K562 (cell line): ENCODE data around the gene RDH11. TPM values are rescaled to one million over a fixed set of nuclear protein-coding genes. Genes with fewer than 3 reads are reported as not detected.

Experiments used
- ATAC-seq: fragments of 200-7000 bp; cut with Tn5 transposase; 3 replicates; pipeline ENCODE4 v1.9.1; 2020; ENCODE audit warnings: moderate library complexity
- BruUV-seq: library from RNA; stranded (reverse); fragments of 400-500 nt; replicated peaks from 2 replicates; lab custom pipeline; 2021; lab: Mats Ljungman, UMichigan
- CTCF ChIA-PET: fragments of 300-600 bp; formaldehyde crosslinking; extraction: SDS; loops from one replicate; lab custom pipeline; 2021; ENCODE audit warnings: low intra/inter-chr PET ratio; lab: Yijun Ruan, JAX
- POLR2A ChIA-PET: fragments of 300-600, 350-650 bp; sonication (Branson Sonifier 250); formaldehyde crosslinking; extraction: SDS; loops from one replicate; lab custom pipeline; 2021; ENCODE audit warnings: antibody characterized with exemption, inconsistent platforms; lab: Yijun Ruan, JAX
- DNase-seq, 4 experiments: peaks; one replicate each; pipeline versions ENCODE4 v3.0.0 to v3.0.0-alpha.2; 2011 to 2018; ENCODE audit warnings: low spot score in 3 of 4, mixed read lengths in 3 of 4; ENCODE audit errors: extremely low read depth in 1 of 4
- FAIRE-seq: peaks from 2 replicates; lab custom pipeline; 2011; peaks lifted over from hg19 to GRCh38; lab: Jason Lieb, UNC
- H2AFZ ChIP-seq: 2 replicates; pipeline ENCODE4 v1.6.0; 2011; ENCODE audit warnings: low read depth, low read length, control low read depth, inconsistent platforms
- H3K27ac ChIP-seq: fragments of 200-600 bp; 3 replicates; pipeline ENCODE4 v1.8.0; 2011; ENCODE audit warnings: low read depth, mild to moderate bottlenecking, control low read depth, inconsistent platforms, low read length, moderate library complexity, mixed read lengths; ENCODE audit errors: extremely low read depth
- H3K27me3 ChIP-seq, 2 experiments: fragments of 300-600 bp in 1 of 2; 2 replicates in 1 of 2; 3 replicates in 1 of 2; pipeline versions ENCODE4 v1.6.0 to v1.8.0; 2011; ENCODE audit warnings: inconsistent platforms in 2 of 2, low read length in 2 of 2, mild to moderate bottlenecking in 1 of 2, mixed read lengths in 1 of 2, moderate library complexity in 1 of 2; ENCODE audit not compliant: control insufficient read depth in 2 of 2, insufficient read depth in 2 of 2
- H3K36me3 ChIP-seq: fragments of 300-600 bp; 3 replicates; pipeline ENCODE4 v1.8.0; 2011; ENCODE audit warnings: mild to moderate bottlenecking, low read length, inconsistent platforms; ENCODE audit not compliant: control insufficient read depth, insufficient read depth
- H3K4me1 ChIP-seq, 2 experiments: fragments of 200-600 bp in 1 of 2; replicated peaks in 1 of 2; 2 replicates in 1 of 2; 3 replicates in 1 of 2; pipeline versions ENCODE4 v1.5.1 to v1.8.0; 2011; ENCODE audit warnings: inconsistent platforms in 2 of 2, low read length in 2 of 2, mild to moderate bottlenecking in 1 of 2, mixed read lengths in 1 of 2, moderate library complexity in 1 of 2; ENCODE audit not compliant: control insufficient read depth in 2 of 2, insufficient read depth in 2 of 2
- H3K4me2 ChIP-seq: 2 replicates; pipeline ENCODE4 v1.6.1; 2011; ENCODE audit warnings: low read length, control low read depth, inconsistent platforms, mixed read lengths; ENCODE audit not compliant: insufficient read depth
- H3K4me3 ChIP-seq: fragments of 200-600 bp; sonication (generic), shearing (Covaris generic); 2 replicates; pipeline ENCODE4 v1.5.1; 2016; ENCODE audit warnings: control low read depth, inconsistent platforms
- H3K79me2 ChIP-seq: fragments of 200-600 bp; 3 replicates; pipeline ENCODE4 v1.8.0; 2011; ENCODE audit warnings: low read length, inconsistent platforms; ENCODE audit not compliant: control insufficient read depth, insufficient read depth
- H3K9ac ChIP-seq, 2 experiments: 2 replicates each; pipeline versions ENCODE4 v1.6.0 to v1.6.1; 2011; ENCODE audit warnings: low read depth in 2 of 2, low read length in 2 of 2, control low read depth in 1 of 2, inconsistent platforms in 1 of 2, mild to moderate bottlenecking in 1 of 2, mixed read lengths in 1 of 2; ENCODE audit not compliant: insufficient read depth in 1 of 2
- H3K9me1 ChIP-seq: one replicate; pipeline ENCODE4 v1.6.0; 2011; ENCODE audit warnings: inconsistent platforms, mild to moderate bottlenecking, low read length, moderate library complexity; ENCODE audit not compliant: control insufficient read depth, insufficient read depth
- H3K9me3 ChIP-seq: replicated peaks from 2 replicates; pipeline ENCODE4 v1.5.1; 2011; ENCODE audit warnings: low read depth, low read length, inconsistent platforms; ENCODE audit not compliant: control insufficient read depth, insufficient read depth
- H4K20me1 ChIP-seq: replicated peaks from 2 replicates; pipeline ENCODE4 v1.6.1; 2011; ENCODE audit warnings: low read length, inconsistent platforms, mixed read lengths; ENCODE audit not compliant: control insufficient read depth, insufficient read depth
- BCL6 ChIP-seq: fragments of 250-450 bp; sonication (Bioruptor Pico); IDR thresholded peaks from 2 replicates; pipeline ENCODE4 v1.4.0; 2020
- HCFC1 ChIP-seq: IDR thresholded peaks from 2 replicates; pipeline ENCODE4 v1.6.1; 2012; ENCODE audit warnings: low read depth, low read length, improper control_type of control experiment
- KLF16 ChIP-seq: IDR thresholded peaks from 2 replicates; pipeline ENCODE4 v1.6.1; 2016; ENCODE audit warnings: antibody characterized with exemption
- MCM5 ChIP-seq: fragments of 450-650 bp; IDR thresholded peaks from 2 replicates; pipeline ENCODE4 v1.6.1; 2016; ENCODE audit warnings: low read depth
- MIER1 ChIP-seq: fragments of 450-650 bp; IDR thresholded peaks from 2 replicates; pipeline ENCODE4 v1.6.1; 2016; ENCODE audit warnings: antibody characterized with exemption, mild to moderate bottlenecking, low read depth
- SNRNP70 ChIP-seq: fragments of 200-400 bp; formaldehyde crosslinking; optimal IDR thresholded peaks from 2 replicates; pipeline ENCODE3; 2017; ENCODE audit warnings: low read depth, low read length
- ZNF143 ChIP-seq: sonication (generic); formaldehyde crosslinking; IDR thresholded peaks from 2 replicates; pipeline ENCODE4 v1.9.0; 2022; ENCODE audit warnings: mild to moderate bottlenecking, missing genetic modification reagents
- ZNF232 ChIP-seq: sonication (generic); formaldehyde crosslinking; IDR thresholded peaks from 2 replicates; pipeline ENCODE4 v1.8.0; 2022; ENCODE audit warnings: mild to moderate bottlenecking, missing genetic modification reagents
- ZNF668 ChIP-seq: fragments of 250-450 bp; sonication (Bioruptor Pico); IDR thresholded peaks from 2 replicates; pipeline ENCODE4 v1.8.0; 2022; ENCODE audit warnings: mild to moderate bottlenecking, inconsistent platforms
- WGBS: fragments of 100-300 bp; shearing (Covaris generic); methylation state at CpG from one replicate; pipeline ENCODE4 v1.1.6; 2016; ENCODE audit warnings: low coverage, mixed read lengths; ENCODE audit not compliant: insufficient coverage; ENCODE audit errors: missing lambda C conversion rate; 5-methylcytosine and 5-hydroxymethylcytosine counted together
- in situ Hi-C: fragments of 300-500 bp; cut with MboI; formaldehyde crosslinking; loops from 4 replicates; pipeline ENCODE4 v1.15.0; 2018; ENCODE audit warnings: inconsistent platforms, mixed read lengths
- intact Hi-C: fragments of 100-400 bp; cut with micrococcal nuclease; formaldehyde crosslinking; loops from 2 replicates; pipeline ENCODE4 v1.14.2; 2022
- polyA plus RNA-seq, 8 experiments: library from polyadenylated mRNA; depleted of rRNA in 4 of 8; stranded (reverse) in 5 of 8; unstranded in 3 of 8; fragments of >200 nt; fragmentation: Nextera tagmentation in 2 of 8; fragmentation: Illumina TruSeq in 1 of 8; extraction: Ambion mirVana in 2 of 8; extraction: Trizol in 1 of 8; gene quantifications; 2 replicates each; pipeline versions ENCODE4 v1.2.1 to v1.2.3, GENCODE V29; 2011 to 2014; ENCODE audit warnings: inconsistent platforms in 1 of 8, missing spikeins in 1 of 8
- total RNA-seq, 7 experiments: library from RNA; depleted of rRNA in 6 of 7; stranded (reverse); fragments of >200 nt in 6 of 7; fragmentation: Illumina TruSeq in 2 of 7; extraction: Trizol in 2 of 7; gene quantifications; 2 replicates each; pipeline versions ENCODE4 v1.2.1 to v1.2.3, GENCODE V29; 2011 to 2021; ENCODE audit warnings: low replicate concordance in 1 of 7
- TF ChIP-seq, protein P1 (sequence below): sonication (generic); formaldehyde crosslinking; IDR thresholded peaks from 2 replicates; pipeline ENCODE4 v1.8.0; 2023; ENCODE audit warnings: mild to moderate bottlenecking, missing genetic modification reagents
- TF ChIP-seq, protein P2 (sequence below): fragments of 450-650 bp; IDR thresholded peaks from 2 replicates; pipeline ENCODE4 v1.6.1; 2016; ENCODE audit warnings: antibody characterized with exemption
- TF ChIP-seq, protein P3 (sequence below): fragments of 450-650 bp; formaldehyde crosslinking; IDR thresholded peaks from 2 replicates; pipeline ENCODE4 v1.4.0; 2022; ENCODE audit warnings: missing genetic modification characterization
- TF ChIP-seq, protein P4 (sequence below), 2 experiments: fragments of 450-650 bp; IDR thresholded peaks; 2 replicates each; pipeline ENCODE4 v1.6.1; 2018; ENCODE audit warnings: mild to moderate bottlenecking in 2 of 2, low read depth in 1 of 2; ENCODE audit not compliant: partially characterized antibody in 2 of 2

RDH11 gene
- total and polyA plus RNA-seq, 9 of the 15 experiments (the other 6 are each of a cell fraction or from before 2014, with no cell fraction given), result 50.6 to 172 (median 70.5) TPM

DNA sequence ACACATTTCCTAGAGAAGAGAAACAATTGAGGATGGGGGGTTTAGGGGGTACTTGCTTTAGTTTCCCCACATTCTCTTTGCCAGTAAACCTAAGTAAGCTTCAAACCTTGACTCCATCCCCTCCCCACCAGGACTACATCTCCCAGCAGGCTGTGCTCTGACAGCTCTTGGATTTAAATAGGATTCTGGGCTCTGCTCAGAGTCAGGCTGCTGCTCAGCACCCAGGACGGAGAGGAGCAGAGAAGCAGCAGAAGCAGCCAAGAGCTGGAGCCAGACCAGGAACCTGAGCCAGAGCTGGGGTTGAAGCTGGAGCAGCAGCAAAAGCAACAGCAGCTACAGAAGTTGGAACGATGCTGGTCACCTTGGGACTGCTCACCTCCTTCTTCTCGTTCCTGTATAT lies 26.7 kb upstream of the RDH11 start:
- Histone ChIP-seq H2AFZ (peak overlapping the region; percentile 55), H3K4me2 (no peak overlapping the region; the same call in 1 of the 2 replicates), H3K9me1 (no peaks in the 10 kb centered on the region), H3K36me3 (no peaks in the 10 kb centered on the region), H3K9ac (no peak overlapping the region), H3K27ac (no peak overlapping the region), H3K27me3 (no peaks in the 10 kb centered on the region; a peak in 1 of 5 replicates), H3K4me1 (peaks cover 0 to 3% of the 10 kb centered on the region in 2 experiments; a peak in 2 of 5 replicates), H3K4me3 (no peak overlapping the region), H3K9me3 (no peaks in the 10 kb centered on the region), H3K79me2 (no peaks in the 10 kb centered on the region), H4K20me1 (no peaks in the 10 kb centered on the region)
- DNase-seq, result no peak
- POLR2A ChIA-PET, result no interaction called here
- WGBS, result 41% methylated on average over 3 of the region's 3 CpGs
- intact Hi-C loops, result no loop called here
- peak; percentile 83 for ATAC-seq
- in situ Hi-C loops, result no loop called here
- CTCF ChIA-PET, result no interaction called here
- BruUV-seq, result no TSS peak
- FAIRE-seq, result peak; percentile 15
- TF ChIP-seq ZNF668 (CRISPR knock-in tag), result no peak
- peak; percentile 71; the same call in 1 of the 2 replicates for TF ChIP-seq ZNF143 (CRISPR knock-in tag)
- no peak for TF ChIP-seq KLF16
- no peak for TF ChIP-seq SNRNP70
- peak; percentile 76 for TF ChIP-seq HCFC1
- TF ChIP-seq, protein P1, sequence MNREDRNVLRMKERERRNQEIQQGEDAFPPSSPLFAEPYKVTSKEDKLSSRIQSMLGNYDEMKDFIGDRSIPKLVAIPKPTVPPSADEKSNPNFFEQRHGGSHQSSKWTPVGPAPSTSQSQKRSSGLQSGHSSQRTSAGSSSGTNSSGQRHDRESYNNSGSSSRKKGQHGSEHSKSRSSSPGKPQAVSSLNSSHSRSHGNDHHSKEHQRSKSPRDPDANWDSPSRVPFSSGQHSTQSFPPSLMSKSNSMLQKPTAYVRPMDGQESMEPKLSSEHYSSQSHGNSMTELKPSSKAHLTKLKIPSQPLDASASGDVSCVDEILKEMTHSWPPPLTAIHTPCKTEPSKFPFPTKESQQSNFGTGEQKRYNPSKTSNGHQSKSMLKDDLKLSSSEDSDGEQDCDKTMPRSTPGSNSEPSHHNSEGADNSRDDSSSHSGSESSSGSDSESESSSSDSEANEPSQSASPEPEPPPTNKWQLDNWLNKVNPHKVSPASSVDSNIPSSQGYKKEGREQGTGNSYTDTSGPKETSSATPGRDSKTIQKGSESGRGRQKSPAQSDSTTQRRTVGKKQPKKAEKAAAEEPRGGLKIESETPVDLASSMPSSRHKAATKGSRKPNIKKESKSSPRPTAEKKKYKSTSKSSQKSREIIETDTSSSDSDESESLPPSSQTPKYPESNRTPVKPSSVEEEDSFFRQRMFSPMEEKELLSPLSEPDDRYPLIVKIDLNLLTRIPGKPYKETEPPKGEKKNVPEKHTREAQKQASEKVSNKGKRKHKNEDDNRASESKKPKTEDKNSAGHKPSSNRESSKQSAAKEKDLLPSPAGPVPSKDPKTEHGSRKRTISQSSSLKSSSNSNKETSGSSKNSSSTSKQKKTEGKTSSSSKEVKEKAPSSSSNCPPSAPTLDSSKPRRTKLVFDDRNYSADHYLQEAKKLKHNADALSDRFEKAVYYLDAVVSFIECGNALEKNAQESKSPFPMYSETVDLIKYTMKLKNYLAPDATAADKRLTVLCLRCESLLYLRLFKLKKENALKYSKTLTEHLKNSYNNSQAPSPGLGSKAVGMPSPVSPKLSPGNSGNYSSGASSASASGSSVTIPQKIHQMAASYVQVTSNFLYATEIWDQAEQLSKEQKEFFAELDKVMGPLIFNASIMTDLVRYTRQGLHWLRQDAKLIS (CRISPR knock-in tag), result no peak
- TF ChIP-seq, protein P2, sequence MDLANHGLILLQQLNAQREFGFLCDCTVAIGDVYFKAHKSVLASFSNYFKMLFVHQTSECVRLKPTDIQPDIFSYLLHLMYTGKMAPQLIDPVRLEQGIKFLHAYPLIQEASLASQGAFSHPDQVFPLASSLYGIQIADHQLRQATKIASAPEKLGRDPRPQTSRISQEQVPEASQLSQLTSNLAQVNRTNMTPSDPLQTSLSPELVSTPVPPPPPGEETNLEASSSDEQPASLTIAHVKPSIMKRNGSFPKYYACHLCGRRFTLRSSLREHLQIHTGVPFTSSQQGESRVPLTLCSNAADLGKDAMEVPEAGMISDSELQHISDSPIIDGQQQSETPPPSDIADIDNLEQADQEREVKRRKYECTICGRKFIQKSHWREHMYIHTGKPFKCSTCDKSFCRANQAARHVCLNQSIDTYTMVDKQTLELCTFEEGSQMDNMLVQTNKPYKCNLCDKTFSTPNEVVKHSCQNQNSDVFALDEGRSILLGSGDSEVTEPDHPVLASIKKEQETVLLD, result no peak
- no peak for TF ChIP-seq BCL6
- TF ChIP-seq MCM5, result no peak
- TF ChIP-seq, protein P3, sequence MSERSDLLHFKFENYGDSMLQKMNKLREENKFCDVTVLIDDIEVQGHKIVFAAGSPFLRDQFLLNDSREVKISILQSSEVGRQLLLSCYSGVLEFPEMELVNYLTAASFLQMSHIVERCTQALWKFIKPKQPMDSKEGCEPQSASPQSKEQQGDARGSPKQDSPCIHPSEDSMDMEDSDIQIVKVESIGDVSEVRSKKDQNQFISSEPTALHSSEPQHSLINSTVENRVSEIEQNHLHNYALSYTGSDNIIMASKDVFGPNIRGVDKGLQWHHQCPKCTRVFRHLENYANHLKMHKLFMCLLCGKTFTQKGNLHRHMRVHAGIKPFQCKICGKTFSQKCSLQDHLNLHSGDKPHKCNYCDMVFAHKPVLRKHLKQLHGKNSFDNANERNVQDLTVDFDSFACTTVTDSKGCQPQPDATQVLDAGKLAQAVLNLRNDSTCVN (CRISPR knock-in tag), result no peak
- no peak for TF ChIP-seq ZNF232 (CRISPR knock-in tag)
- no peak for TF ChIP-seq MIER1
- TF ChIP-seq, protein P4, sequence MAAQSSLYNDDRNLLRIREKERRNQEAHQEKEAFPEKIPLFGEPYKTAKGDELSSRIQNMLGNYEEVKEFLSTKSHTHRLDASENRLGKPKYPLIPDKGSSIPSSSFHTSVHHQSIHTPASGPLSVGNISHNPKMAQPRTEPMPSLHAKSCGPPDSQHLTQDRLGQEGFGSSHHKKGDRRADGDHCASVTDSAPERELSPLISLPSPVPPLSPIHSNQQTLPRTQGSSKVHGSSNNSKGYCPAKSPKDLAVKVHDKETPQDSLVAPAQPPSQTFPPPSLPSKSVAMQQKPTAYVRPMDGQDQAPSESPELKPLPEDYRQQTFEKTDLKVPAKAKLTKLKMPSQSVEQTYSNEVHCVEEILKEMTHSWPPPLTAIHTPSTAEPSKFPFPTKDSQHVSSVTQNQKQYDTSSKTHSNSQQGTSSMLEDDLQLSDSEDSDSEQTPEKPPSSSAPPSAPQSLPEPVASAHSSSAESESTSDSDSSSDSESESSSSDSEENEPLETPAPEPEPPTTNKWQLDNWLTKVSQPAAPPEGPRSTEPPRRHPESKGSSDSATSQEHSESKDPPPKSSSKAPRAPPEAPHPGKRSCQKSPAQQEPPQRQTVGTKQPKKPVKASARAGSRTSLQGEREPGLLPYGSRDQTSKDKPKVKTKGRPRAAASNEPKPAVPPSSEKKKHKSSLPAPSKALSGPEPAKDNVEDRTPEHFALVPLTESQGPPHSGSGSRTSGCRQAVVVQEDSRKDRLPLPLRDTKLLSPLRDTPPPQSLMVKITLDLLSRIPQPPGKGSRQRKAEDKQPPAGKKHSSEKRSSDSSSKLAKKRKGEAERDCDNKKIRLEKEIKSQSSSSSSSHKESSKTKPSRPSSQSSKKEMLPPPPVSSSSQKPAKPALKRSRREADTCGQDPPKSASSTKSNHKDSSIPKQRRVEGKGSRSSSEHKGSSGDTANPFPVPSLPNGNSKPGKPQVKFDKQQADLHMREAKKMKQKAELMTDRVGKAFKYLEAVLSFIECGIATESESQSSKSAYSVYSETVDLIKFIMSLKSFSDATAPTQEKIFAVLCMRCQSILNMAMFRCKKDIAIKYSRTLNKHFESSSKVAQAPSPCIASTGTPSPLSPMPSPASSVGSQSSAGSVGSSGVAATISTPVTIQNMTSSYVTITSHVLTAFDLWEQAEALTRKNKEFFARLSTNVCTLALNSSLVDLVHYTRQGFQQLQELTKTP (IDR thresholded peaks at IDR 0.05; ENCODE audit: low read depth in 1 of 2, partially characterized antibody in 2 of 2), result peak in 1 of 2 experiments; percentile 66
